ENCODE data around the gene ZNF695.

- TF ChIP-seq CTCF (IDR thresholded peaks at IDR 0.05; ENCODE audit: insufficient read depth, low read depth, low read length) (no peak), EZH2 (IDR thresholded peaks at IDR 0.05; ENCODE audit: insufficient read depth, low read length) (no peak)
Observed at GRCh38 chr1:247047702-247048101, 39.8 kb upstream of the ZNF695 start.

All from astrocyte (in vitro differentiated cells and primary cell).